Measurements from ENCODE around the gene SIAH1. TPM values are rescaled to one million over a fixed set of nuclear protein-coding genes. Genes with fewer than 3 reads are reported as not detected.
"Not testable (repeated sequence)": the region's sequence is repeated elsewhere in the genome, so short reads cannot be mapped to it uniquely, and the experiment has no call there.

The SIAH1 gene
- total RNA-seq, 5 donors from 2014 or later (not counting 1 experiment from before 2014, with no cell fraction given): 13.8 to 41.1 (median 15.0) TPM

GRCh38 chr16:48321317-48322036 lies 63.7 kb downstream of the SIAH1 start:
- Histone ChIP-seq H3K27ac (ENCODE audit: low read length) (no peak overlapping the region), H3K27me3 (replicated peaks in 1 of 2; ENCODE audit: control insufficient read depth in 2 of 2, extremely low read depth in 1 of 2, insufficient read depth in 2 of 2, low read length in 1 of 2) (no peaks in the 10 kb centered on the region), H3K4me1 (ENCODE audit: control insufficient read depth in 1 of 2, extremely low read depth in 1 of 2, insufficient read depth in 2 of 2, low read length in 2 of 2) (peaks cover 28 to 35% of the 10 kb centered on the region in 2 experiments), H3K36me3 (ENCODE audit: control insufficient read depth in 2 of 2, extremely low read depth in 1 of 2, insufficient read depth in 1 of 2, low read length in 1 of 2) (peaks cover 0 to 9% of the 10 kb centered on the region in 2 donors), H3K9me3 (no peaks in the 10 kb centered on the region), H3K4me3 (ENCODE audit: control insufficient read depth in 1 of 2, extremely low read depth in 1 of 2, low read length in 1 of 2) (no peak overlapping the region)
- Mint-ChIP-seq H3K9me3 (no peaks in the 10 kb centered on the region), H3K4me3 (no peak overlapping the region), H3K27ac (no peak overlapping the region), H3K27me3 (no peaks in the 10 kb centered on the region), H3K4me1 (peaks cover 44 to 50% (median 49%) of the 10 kb centered on the region in 3 donors), H3K36me3 (peaks cover 27% of the 10 kb centered on the region)
- ATAC-seq (replicated peaks in 1 of 4): no peak
- DNase-seq: no peak
- WGBS (ENCODE audit: insufficient coverage): no CpG with 5 or more reads among the region's 2 CpGs
- CTCF ChIA-PET: interaction anchor here (0.5 to 0.6 kb wide), 2 partner anchors 270 kb away, joined by 3 to 7 read pairs; no protein-coding TSS in a partner anchor
- POLR2A ChIA-PET: interaction anchor here (0.6 to 0.8 kb wide), 2 partner anchors 270 to 1291 kb away, joined by 3 to 4 read pairs; no protein-coding TSS in a partner anchor

GRCh38 chr16:48318630-48319029 lies 66.6 kb downstream of the SIAH1 start:
- H3K27ac Mint-ChIP-seq: peak overlapping the region; percentile 86 to 89
- peak overlapping the region; percentile 53 to 72 (median 57) for H3K4me3 Mint-ChIP-seq
- WGBS (ENCODE audit: insufficient coverage): 0% methylated on average over 1 of the region's 4 CpGs
- ChIA-PET POLR2A (interaction anchor here (0.5 to 0.8 kb wide), 8 partner anchors 17 to 857 kb away, joined by 3 to 5 read pairs (median 4); partner anchors contain the start of gene PHKB (in 1 of the 2)), CTCF (interaction anchor here (0.8 to 1.6 kb wide), 6 partner anchors 35 to 311 kb away, joined by 3 to 5 read pairs (median 3); no protein-coding TSS in a partner anchor)
- Histone ChIP-seq H3K4me3 (ENCODE audit: control insufficient read depth in 1 of 2, extremely low read depth in 1 of 2, low read length in 1 of 2) (peak overlapping the region in 1 of 2 donors; percentile 50), H3K4me1 (ENCODE audit: control insufficient read depth in 1 of 2, extremely low read depth in 1 of 2, insufficient read depth in 2 of 2, low read length in 2 of 2) (peaks cover 28 to 33% of the 10 kb centered on the region in 2 experiments), H3K27me3 (replicated peaks in 1 of 2; ENCODE audit: control insufficient read depth in 2 of 2, extremely low read depth in 1 of 2, insufficient read depth in 2 of 2, low read length in 1 of 2) (no peaks in the 10 kb centered on the region), H3K36me3 (ENCODE audit: control insufficient read depth in 2 of 2, extremely low read depth in 1 of 2, insufficient read depth in 1 of 2, low read length in 1 of 2) (peaks cover 0 to 4% of the 10 kb centered on the region in 2 donors), H3K27ac (ENCODE audit: low read length) (peak overlapping the region; percentile 30), H3K9me3 (no peaks in the 10 kb centered on the region)
- peaks cover 29% of the 10 kb centered on the region for H3K36me3 Mint-ChIP-seq
- DNase-seq: peak; percentile 2 to 69 (median 30)
- H3K4me1 Mint-ChIP-seq: peaks cover 46 to 50% (median 50%) of the 10 kb centered on the region in 3 donors
- ATAC-seq (replicated peaks in 1 of 4): peak; percentile 95 to 98 (median 97)
- H3K9me3 Mint-ChIP-seq: peaks cover 0 to 4% (median 0%) of the 10 kb centered on the region in 3 donors
- no peaks in the 10 kb centered on the region for H3K27me3 Mint-ChIP-seq

GRCh38 chr16:48317614-48318315 lies 67.4 kb downstream of the SIAH1 start:
- DNase-seq: peak in 1 of 35 experiments; percentile 7
- peak in 3 of 4 experiments; percentile 7 to 36 (median 30) for ATAC-seq (replicated peaks in 1 of 4)
- Histone ChIP-seq H3K27me3 (replicated peaks in 1 of 2; ENCODE audit: control insufficient read depth in 2 of 2, extremely low read depth in 1 of 2, insufficient read depth in 2 of 2, low read length in 1 of 2) (no peaks in the 10 kb centered on the region), H3K4me1 (ENCODE audit: control insufficient read depth in 1 of 2, extremely low read depth in 1 of 2, insufficient read depth in 2 of 2, low read length in 2 of 2) (peaks cover 28 to 32% of the 10 kb centered on the region in 2 experiments), H3K36me3 (ENCODE audit: control insufficient read depth in 2 of 2, extremely low read depth in 1 of 2, insufficient read depth in 1 of 2, low read length in 1 of 2) (peaks cover 0 to 4% of the 10 kb centered on the region in 2 donors), H3K9me3 (no peaks in the 10 kb centered on the region), H3K4me3 (ENCODE audit: control insufficient read depth in 1 of 2, extremely low read depth in 1 of 2, low read length in 1 of 2) (no peak overlapping the region), H3K27ac (ENCODE audit: low read length) (peak overlapping the region; percentile 28)
- ChIA-PET CTCF (interaction anchor here (0.8 to 1.6 kb wide), 4 partner anchors 36 to 311 kb away, joined by 3 to 5 read pairs (median 3); no protein-coding TSS in a partner anchor), POLR2A (interaction anchor here in 1 of 2 donors (0.6 kb wide), 3 partner anchors 16 to 82 kb away, joined by 3 to 6 read pairs (median 4); no protein-coding TSS in a partner anchor)
- Mint-ChIP-seq H3K27ac (peak overlapping the region; percentile 86 to 89), H3K36me3 (peaks cover 34% of the 10 kb centered on the region), H3K27me3 (no peaks in the 10 kb centered on the region), H3K4me1 (peaks cover 46 to 52% (median 46%) of the 10 kb centered on the region in 3 donors), H3K9me3 (peaks cover 0 to 13% (median 4%) of the 10 kb centered on the region in 3 donors), H3K4me3 (peak overlapping the region; percentile 29 to 72 (median 50))
- WGBS (ENCODE audit: insufficient coverage): no CpG with 5 or more reads among the region's 2 CpGs

GRCh38 chr16:48317026-48317425 lies 68.2 kb downstream of the SIAH1 start:
- DNase-seq: no peak
- Mint-ChIP-seq H3K4me3 (no peak overlapping the region), H3K36me3 (peaks cover 38% of the 10 kb centered on the region), H3K9me3 (peaks cover 4 to 20% (median 10%) of the 10 kb centered on the region in 3 donors), H3K4me1 (peaks cover 45 to 52% (median 52%) of the 10 kb centered on the region in 3 donors), H3K27ac (peak overlapping the region; percentile 86 to 89), H3K27me3 (no peaks in the 10 kb centered on the region)
- Histone ChIP-seq H3K27me3 (replicated peaks in 1 of 2; ENCODE audit: control insufficient read depth in 2 of 2, extremely low read depth in 1 of 2, insufficient read depth in 2 of 2, low read length in 1 of 2) (no peaks in the 10 kb centered on the region), H3K4me1 (ENCODE audit: control insufficient read depth in 1 of 2, extremely low read depth in 1 of 2, insufficient read depth in 2 of 2, low read length in 2 of 2) (peaks cover 28 to 32% of the 10 kb centered on the region in 2 experiments), H3K36me3 (ENCODE audit: control insufficient read depth in 2 of 2, extremely low read depth in 1 of 2, insufficient read depth in 1 of 2, low read length in 1 of 2) (peaks cover 0 to 4% of the 10 kb centered on the region in 2 donors), H3K9me3 (no peaks in the 10 kb centered on the region), H3K27ac (ENCODE audit: low read length) (no peak overlapping the region), H3K4me3 (ENCODE audit: control insufficient read depth in 1 of 2, extremely low read depth in 1 of 2, low read length in 1 of 2) (no peak overlapping the region)
- ChIA-PET POLR2A (no interaction called here), CTCF (interaction anchor here in 1 of 2 donors (0.9 kb wide), 1 partner anchor 39 kb away, joined by 3 read pairs; no protein-coding TSS in a partner anchor)
- ATAC-seq (replicated peaks in 1 of 4): no peak
- 100% methylated on average over 1 of the region's 1 CpG for WGBS (ENCODE audit: insufficient coverage)

GRCh38 chr16:48313905-48314304 lies 71.3 kb downstream of the SIAH1 start:
- H3K4me3 Mint-ChIP-seq; H3K9me3 ChIP-seq; H3K27ac ChIP-seq (ENCODE audit: low read length); DNase-seq; H3K27me3 ChIP-seq (replicated peaks in 1 of 2; ENCODE audit: control insufficient read depth in 2 of 2, extremely low read depth in 1 of 2, insufficient read depth in 2 of 2, low read length in 1 of 2); H3K27me3 Mint-ChIP-seq; CTCF ChIA-PET; ATAC-seq (replicated peaks in 1 of 4); H3K4me3 ChIP-seq (ENCODE audit: control insufficient read depth in 1 of 2, extremely low read depth in 1 of 2, low read length in 1 of 2): not testable (repeated sequence)
- WGBS (ENCODE audit: insufficient coverage): 100% methylated on average over 1 of the region's 3 CpGs
- Histone ChIP-seq H3K4me1 (ENCODE audit: control insufficient read depth in 1 of 2, extremely low read depth in 1 of 2, insufficient read depth in 2 of 2, low read length in 2 of 2) (peaks cover 14 to 20% of the 10 kb centered on the region in 2 experiments), H3K36me3 (ENCODE audit: control insufficient read depth in 2 of 2, extremely low read depth in 1 of 2, insufficient read depth in 1 of 2, low read length in 1 of 2) (peaks cover 0 to 21% of the 10 kb centered on the region in 2 donors)
- H3K36me3 Mint-ChIP-seq: peaks cover 67% of the 10 kb centered on the region
- peaks cover 31 to 39% (median 38%) of the 10 kb centered on the region in 3 donors for H3K4me1 Mint-ChIP-seq
- POLR2A ChIA-PET: interaction anchor here in 1 of 2 donors (0.9 kb wide), 1 partner anchor 18 kb away, joined by 4 read pairs; no protein-coding TSS in a partner anchor
- peaks cover 9 to 36% (median 21%) of the 10 kb centered on the region in 3 donors for H3K9me3 Mint-ChIP-seq
- H3K27ac Mint-ChIP-seq: peak overlapping the region; percentile 35 to 53

Measured in T-cell (primary cell).